HepG2 (cell line): ENCODE measurements around the gene TBRG1. TPM values are rescaled to one million over a fixed set of nuclear protein-coding genes. Genes with fewer than 3 reads are reported as not detected.

Source experiments
- GABPB1 ChIP-seq: IDR thresholded peaks from 2 replicates; pipeline ENCODE4 v1.6.1; 2016; ENCODE audit warnings: mild to moderate bottlenecking, missing genetic modification reagents, moderate library complexity, missing compliant biosample characterization
- GATAD2A ChIP-seq: IDR thresholded peaks from 2 replicates; pipeline ENCODE4 v1.6.1; 2016
- KAT8 ChIP-seq: IDR thresholded peaks from 2 replicates; pipeline ENCODE4 v1.6.1; 2016; ENCODE audit warnings: missing genetic modification reagents, missing compliant biosample characterization
- KDM2A ChIP-seq: sonication (generic); formaldehyde crosslinking; IDR thresholded peaks from 2 replicates; pipeline ENCODE4 v1.4.0; 2020; ENCODE audit warnings: low read depth, missing genetic modification reagents, borderline replicate concordance
- MXI1 ChIP-seq: IDR thresholded peaks from 3 replicates; pipeline ENCODE4 v1.6.1; 2012; ENCODE audit warnings: low read depth, low read length, inconsistent platforms, borderline replicate concordance
- ZNF256 ChIP-seq: sonication (generic); formaldehyde crosslinking; conservative IDR thresholded peaks from 2 replicates; pipeline ENCODE4 v1.4.0; 2020; ENCODE audit warnings: missing genetic modification reagents
- ZNF34 ChIP-seq: sonication (generic); formaldehyde crosslinking; IDR thresholded peaks from 2 replicates; pipeline ENCODE4 v1.4.0; 2020; ENCODE audit warnings: mild to moderate bottlenecking, missing genetic modification reagents, borderline replicate concordance
- ZNF567 ChIP-seq: sonication (generic); formaldehyde crosslinking; IDR thresholded peaks from 2 replicates; pipeline ENCODE4 v1.8.1; 2023; ENCODE audit warnings: mild to moderate bottlenecking, missing genetic modification reagents, borderline replicate concordance
- polyA plus RNA-seq, 8 experiments: library from polyadenylated mRNA; depleted of rRNA in 3 of 8; stranded (reverse) in 7 of 8; unstranded in 1 of 8; fragments of >200 nt; fragmentation: Illumina TruSeq in 4 of 8; extraction: Trizol in 4 of 8; gene quantifications; 2 replicates each; pipeline versions ENCODE4 v1.2.1 to v1.2.3, GENCODE V29; 2011 to 2016; ENCODE audit warnings: low read depth in 4 of 8, missing spikeins in 1 of 8, mixed read lengths in 1 of 8; ENCODE audit not compliant: insufficient read depth in 1 of 8
- total RNA-seq, 5 experiments: library from RNA; depleted of rRNA; stranded (reverse); fragments of >200 nt; fragmentation: Illumina TruSeq; extraction: Trizol; gene quantifications; 2 replicates each; pipeline ENCODE4 v1.2.3, GENCODE V29; 2016; ENCODE audit warnings: low read depth in 1 of 5
- TF ChIP-seq, protein P1 (sequence below): sonication (generic); formaldehyde crosslinking; IDR thresholded peaks from 2 replicates; pipeline ENCODE4 v1.4.0; 2020; ENCODE audit warnings: mild to moderate bottlenecking, missing genetic modification reagents
- TF ChIP-seq, protein P2 (sequence below): sonication (generic); formaldehyde crosslinking; IDR thresholded peaks from 2 replicates; pipeline ENCODE4 v1.4.0; 2020; ENCODE audit warnings: missing genetic modification reagents
- TF ChIP-seq, protein P3 (sequence below): sonication (generic); formaldehyde crosslinking; IDR thresholded peaks from 2 replicates; pipeline ENCODE4 v1.4.0; 2020; ENCODE audit warnings: missing genetic modification reagents
- TF ChIP-seq, protein P4 (sequence below): sonication (generic); formaldehyde crosslinking; IDR thresholded peaks from 2 replicates; pipeline ENCODE4 v1.9.0; 2022; ENCODE audit warnings: missing genetic modification reagents, mild to moderate bottlenecking, borderline replicate concordance
- TF ChIP-seq, protein P5 (sequence below): IDR thresholded peaks from 2 replicates; pipeline ENCODE4 v1.6.1; 2016; ENCODE audit warnings: missing genetic modification reagents, missing compliant biosample characterization
- TF ChIP-seq, protein P6 (sequence below): IDR thresholded peaks from 2 replicates; pipeline ENCODE4 v1.6.1; 2016; ENCODE audit warnings: low read depth
- TF ChIP-seq, protein P7 (sequence below): sonication (generic); formaldehyde crosslinking; IDR thresholded peaks from 2 replicates; pipeline ENCODE4 v1.4.0; 2020; ENCODE audit warnings: missing genetic modification reagents, borderline replicate concordance

Gene TBRG1
- total and polyA plus RNA-seq, 2 of the 13 experiments (the other 11 are each of a cell fraction or from before 2014, with no cell fraction given), result 21.7 to 25.6 TPM

DNA sequence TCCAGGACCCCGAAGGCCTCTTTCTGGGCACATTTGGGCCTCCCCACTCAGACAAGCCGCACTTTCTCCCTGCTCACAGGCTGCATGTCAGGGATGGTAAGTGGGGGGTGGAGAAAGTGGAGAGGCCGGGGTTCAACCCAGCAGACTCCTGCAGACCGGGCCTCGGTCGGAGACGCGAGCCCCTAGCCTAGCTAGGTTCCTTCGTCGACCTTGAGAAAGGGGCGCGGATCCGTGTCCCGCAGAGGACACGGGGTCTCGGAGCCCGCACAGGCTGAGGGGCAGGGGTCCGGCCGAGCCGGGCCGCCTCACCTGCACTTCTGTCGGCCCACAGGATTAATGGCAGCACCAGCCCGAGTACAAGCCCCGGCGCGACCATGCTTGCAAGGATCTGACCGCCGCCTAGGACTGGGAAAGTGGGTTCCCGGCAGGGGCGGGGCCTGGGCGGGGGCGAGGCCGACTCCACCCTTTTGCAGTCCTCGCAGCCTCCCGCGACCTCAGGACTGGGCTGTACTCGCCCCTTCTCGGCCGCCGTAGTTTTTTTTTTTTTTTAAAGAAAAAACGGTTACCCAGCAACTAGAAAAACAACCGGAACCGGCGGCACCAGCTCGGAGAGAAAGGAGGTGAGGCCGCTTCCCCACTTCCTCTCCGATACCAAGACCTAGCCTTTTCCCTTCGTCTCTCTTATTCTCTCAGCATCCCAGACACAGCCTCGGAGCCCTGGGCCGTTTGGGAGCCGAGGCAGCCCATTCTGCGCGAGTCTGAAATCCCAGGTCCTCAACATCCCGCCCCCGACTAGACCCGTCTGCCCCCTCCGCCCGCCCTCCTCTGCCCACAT is 50.9 kb downstream of the TBRG1 start, which contains the start of the genes SIAE and SPA17 (continued):
- TF ChIP-seq, protein P1, sequence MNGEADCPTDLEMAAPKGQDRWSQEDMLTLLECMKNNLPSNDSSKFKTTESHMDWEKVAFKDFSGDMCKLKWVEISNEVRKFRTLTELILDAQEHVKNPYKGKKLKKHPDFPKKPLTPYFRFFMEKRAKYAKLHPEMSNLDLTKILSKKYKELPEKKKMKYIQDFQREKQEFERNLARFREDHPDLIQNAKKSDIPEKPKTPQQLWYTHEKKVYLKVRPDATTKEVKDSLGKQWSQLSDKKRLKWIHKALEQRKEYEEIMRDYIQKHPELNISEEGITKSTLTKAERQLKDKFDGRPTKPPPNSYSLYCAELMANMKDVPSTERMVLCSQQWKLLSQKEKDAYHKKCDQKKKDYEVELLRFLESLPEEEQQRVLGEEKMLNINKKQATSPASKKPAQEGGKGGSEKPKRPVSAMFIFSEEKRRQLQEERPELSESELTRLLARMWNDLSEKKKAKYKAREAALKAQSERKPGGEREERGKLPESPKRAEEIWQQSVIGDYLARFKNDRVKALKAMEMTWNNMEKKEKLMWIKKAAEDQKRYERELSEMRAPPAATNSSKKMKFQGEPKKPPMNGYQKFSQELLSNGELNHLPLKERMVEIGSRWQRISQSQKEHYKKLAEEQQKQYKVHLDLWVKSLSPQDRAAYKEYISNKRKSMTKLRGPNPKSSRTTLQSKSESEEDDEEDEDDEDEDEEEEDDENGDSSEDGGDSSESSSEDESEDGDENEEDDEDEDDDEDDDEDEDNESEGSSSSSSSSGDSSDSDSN (CRISPR knock-in tag), result peak; percentile 49; the same call in 1 of the 2 replicates
- TF ChIP-seq MXI1 (peak; percentile 58; the same call in 2 of the 3 replicates), KAT8 (peak; percentile 72), GABPB1 (CRISPR knock-in tag) (peak; percentile 78), GATAD2A (peak; percentile 55), ZNF567 (CRISPR knock-in tag) (no peak; the same call in 1 of the 2 replicates), KDM2A (CRISPR knock-in tag) (peak; percentile 80; the same call in 1 of the 2 replicates), ZNF256 (CRISPR knock-in tag) (0 out of 2 replicates have a peak, but pooled peaks have one; percentile 21), ZNF34 (CRISPR knock-in tag) (0 out of 2 replicates have a peak, but pooled peaks have one; percentile 51)
- TF ChIP-seq, protein P2, sequence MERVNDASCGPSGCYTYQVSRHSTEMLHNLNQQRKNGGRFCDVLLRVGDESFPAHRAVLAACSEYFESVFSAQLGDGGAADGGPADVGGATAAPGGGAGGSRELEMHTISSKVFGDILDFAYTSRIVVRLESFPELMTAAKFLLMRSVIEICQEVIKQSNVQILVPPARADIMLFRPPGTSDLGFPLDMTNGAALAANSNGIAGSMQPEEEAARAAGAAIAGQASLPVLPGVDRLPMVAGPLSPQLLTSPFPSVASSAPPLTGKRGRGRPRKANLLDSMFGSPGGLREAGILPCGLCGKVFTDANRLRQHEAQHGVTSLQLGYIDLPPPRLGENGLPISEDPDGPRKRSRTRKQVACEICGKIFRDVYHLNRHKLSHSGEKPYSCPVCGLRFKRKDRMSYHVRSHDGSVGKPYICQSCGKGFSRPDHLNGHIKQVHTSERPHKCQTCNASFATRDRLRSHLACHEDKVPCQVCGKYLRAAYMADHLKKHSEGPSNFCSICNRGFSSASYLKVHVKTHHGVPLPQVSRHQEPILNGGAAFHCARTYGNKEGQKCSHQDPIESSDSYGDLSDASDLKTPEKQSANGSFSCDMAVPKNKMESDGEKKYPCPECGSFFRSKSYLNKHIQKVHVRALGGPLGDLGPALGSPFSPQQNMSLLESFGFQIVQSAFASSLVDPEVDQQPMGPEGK (CRISPR knock-in tag), result peak; percentile 73
- TF ChIP-seq, protein P3, sequence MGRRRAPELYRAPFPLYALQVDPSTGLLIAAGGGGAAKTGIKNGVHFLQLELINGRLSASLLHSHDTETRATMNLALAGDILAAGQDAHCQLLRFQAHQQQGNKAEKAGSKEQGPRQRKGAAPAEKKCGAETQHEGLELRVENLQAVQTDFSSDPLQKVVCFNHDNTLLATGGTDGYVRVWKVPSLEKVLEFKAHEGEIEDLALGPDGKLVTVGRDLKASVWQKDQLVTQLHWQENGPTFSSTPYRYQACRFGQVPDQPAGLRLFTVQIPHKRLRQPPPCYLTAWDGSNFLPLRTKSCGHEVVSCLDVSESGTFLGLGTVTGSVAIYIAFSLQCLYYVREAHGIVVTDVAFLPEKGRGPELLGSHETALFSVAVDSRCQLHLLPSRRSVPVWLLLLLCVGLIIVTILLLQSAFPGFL (CRISPR knock-in tag), result no peak
- TF ChIP-seq, protein P4, sequence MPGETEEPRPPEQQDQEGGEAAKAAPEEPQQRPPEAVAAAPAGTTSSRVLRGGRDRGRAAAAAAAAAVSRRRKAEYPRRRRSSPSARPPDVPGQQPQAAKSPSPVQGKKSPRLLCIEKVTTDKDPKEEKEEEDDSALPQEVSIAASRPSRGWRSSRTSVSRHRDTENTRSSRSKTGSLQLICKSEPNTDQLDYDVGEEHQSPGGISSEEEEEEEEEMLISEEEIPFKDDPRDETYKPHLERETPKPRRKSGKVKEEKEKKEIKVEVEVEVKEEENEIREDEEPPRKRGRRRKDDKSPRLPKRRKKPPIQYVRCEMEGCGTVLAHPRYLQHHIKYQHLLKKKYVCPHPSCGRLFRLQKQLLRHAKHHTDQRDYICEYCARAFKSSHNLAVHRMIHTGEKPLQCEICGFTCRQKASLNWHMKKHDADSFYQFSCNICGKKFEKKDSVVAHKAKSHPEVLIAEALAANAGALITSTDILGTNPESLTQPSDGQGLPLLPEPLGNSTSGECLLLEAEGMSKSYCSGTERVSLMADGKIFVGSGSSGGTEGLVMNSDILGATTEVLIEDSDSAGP (CRISPR knock-in tag), result peak; percentile 81; the same call in 1 of the 2 replicates
- TF ChIP-seq, protein P5, sequence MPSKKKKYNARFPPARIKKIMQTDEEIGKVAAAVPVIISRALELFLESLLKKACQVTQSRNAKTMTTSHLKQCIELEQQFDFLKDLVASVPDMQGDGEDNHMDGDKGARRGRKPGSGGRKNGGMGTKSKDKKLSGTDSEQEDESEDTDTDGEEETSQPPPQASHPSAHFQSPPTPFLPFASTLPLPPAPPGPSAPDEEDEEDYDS (CRISPR knock-in tag), result peak; percentile 57
- TF ChIP-seq, protein P6, sequence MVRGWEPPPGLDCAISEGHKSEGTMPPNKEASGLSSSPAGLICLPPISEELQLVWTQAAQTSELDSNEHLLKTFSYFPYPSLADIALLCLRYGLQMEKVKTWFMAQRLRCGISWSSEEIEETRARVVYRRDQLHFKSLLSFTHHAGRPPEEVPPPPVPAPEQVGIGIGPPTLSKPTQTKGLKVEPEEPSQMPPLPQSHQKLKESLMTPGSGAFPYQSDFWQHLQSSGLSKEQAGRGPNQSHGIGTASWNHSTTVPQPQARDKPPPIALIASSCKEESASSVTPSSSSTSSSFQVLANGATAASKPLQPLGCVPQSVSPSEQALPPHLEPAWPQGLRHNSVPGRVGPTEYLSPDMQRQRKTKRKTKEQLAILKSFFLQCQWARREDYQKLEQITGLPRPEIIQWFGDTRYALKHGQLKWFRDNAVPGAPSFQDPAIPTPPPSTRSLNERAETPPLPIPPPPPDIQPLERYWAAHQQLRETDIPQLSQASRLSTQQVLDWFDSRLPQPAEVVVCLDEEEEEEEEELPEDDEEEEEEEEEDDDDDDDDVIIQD (CRISPR knock-in tag), result no peak
- TF ChIP-seq, protein P7, sequence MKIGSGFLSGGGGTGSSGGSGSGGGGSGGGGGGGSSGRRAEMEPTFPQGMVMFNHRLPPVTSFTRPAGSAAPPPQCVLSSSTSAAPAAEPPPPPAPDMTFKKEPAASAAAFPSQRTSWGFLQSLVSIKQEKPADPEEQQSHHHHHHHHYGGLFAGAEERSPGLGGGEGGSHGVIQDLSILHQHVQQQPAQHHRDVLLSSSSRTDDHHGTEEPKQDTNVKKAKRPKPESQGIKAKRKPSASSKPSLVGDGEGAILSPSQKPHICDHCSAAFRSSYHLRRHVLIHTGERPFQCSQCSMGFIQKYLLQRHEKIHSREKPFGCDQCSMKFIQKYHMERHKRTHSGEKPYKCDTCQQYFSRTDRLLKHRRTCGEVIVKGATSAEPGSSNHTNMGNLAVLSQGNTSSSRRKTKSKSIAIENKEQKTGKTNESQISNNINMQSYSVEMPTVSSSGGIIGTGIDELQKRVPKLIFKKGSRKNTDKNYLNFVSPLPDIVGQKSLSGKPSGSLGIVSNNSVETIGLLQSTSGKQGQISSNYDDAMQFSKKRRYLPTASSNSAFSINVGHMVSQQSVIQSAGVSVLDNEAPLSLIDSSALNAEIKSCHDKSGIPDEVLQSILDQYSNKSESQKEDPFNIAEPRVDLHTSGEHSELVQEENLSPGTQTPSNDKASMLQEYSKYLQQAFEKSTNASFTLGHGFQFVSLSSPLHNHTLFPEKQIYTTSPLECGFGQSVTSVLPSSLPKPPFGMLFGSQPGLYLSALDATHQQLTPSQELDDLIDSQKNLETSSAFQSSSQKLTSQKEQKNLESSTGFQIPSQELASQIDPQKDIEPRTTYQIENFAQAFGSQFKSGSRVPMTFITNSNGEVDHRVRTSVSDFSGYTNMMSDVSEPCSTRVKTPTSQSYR (CRISPR knock-in tag), result peak; percentile 37; the same call in 1 of the 2 replicates
